ENCODE results near the gene ST8SIA6.
"Not testable (repeated sequence)": the region's sequence is repeated elsewhere in the genome, so short reads cannot be mapped to it uniquely, and the experiment has no call there.

ST8SIA6 gene

DNA sequence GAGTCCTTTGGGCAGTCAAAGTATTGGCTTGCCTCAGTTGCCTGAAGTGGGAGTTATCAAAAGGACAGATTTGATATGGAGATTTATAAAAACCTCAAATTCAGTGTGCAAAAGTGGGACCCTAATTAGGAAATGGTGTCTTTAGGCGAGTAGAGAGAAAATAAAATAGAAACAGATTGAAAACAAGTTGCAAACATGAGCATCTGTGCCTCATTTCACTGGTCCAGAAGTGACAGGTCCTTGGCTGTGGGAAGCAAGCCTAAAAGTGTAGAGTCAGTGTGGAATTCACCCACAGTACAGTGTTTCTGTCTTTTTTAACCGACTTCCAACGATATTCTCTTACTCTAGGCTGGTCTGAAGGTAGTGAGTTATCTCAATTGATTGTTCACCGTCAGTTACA, 51.2 kb downstream of the ST8SIA6 start:
- no peak overlapping the region for H3K27ac ChIP-seq
- TF ChIP-seq, protein P1, sequence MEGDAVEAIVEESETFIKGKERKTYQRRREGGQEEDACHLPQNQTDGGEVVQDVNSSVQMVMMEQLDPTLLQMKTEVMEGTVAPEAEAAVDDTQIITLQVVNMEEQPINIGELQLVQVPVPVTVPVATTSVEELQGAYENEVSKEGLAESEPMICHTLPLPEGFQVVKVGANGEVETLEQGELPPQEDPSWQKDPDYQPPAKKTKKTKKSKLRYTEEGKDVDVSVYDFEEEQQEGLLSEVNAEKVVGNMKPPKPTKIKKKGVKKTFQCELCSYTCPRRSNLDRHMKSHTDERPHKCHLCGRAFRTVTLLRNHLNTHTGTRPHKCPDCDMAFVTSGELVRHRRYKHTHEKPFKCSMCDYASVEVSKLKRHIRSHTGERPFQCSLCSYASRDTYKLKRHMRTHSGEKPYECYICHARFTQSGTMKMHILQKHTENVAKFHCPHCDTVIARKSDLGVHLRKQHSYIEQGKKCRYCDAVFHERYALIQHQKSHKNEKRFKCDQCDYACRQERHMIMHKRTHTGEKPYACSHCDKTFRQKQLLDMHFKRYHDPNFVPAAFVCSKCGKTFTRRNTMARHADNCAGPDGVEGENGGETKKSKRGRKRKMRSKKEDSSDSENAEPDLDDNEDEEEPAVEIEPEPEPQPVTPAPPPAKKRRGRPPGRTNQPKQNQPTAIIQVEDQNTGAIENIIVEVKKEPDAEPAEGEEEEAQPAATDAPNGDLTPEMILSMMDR (conservative IDR thresholded peaks at IDR 0.05), result no peak

DNA sequence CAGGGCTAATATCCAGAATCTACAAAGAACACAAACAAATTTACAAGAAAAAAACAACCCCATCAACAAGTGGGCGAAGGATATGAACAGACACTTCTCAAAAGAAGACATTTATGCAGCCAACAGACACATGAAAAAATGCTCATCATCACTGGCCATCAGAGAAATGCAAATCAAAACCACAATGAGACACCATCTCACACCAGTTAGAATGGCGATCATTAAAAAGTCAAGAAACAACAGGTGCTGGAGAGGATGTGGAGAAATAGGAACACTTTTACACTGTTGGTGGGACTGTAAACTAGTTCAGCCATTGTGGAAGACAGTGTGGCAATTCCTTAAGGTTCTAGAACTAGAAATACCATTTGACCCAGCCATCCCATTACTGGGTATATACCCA, 52.4 kb downstream of the ST8SIA6 start:
- not testable (repeated sequence) for H3K27ac ChIP-seq

DNA sequence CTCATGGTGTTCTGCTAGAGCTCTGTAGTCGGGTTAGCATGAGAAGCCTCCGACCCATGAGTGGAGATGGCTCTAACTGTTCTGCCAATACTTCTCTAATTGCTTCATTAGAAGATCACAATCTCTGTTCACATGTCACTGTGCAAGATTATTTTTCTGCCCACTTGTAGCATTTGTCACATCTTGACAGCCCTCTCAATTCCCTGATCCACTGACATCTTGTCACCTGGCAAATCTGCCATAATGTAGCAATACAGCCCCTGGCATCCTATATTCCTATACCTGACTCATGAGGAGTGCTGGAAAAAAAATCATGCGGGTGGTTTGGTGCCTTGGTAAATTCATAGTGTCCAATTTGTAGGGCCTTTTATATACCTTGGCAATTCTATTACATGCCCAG, 58.4 kb downstream of the ST8SIA6 start:
- H3K27ac ChIP-seq, result no peak overlapping the region
- TF ChIP-seq, protein P1 (conservative IDR thresholded peaks at IDR 0.05), result no peak

DNA sequence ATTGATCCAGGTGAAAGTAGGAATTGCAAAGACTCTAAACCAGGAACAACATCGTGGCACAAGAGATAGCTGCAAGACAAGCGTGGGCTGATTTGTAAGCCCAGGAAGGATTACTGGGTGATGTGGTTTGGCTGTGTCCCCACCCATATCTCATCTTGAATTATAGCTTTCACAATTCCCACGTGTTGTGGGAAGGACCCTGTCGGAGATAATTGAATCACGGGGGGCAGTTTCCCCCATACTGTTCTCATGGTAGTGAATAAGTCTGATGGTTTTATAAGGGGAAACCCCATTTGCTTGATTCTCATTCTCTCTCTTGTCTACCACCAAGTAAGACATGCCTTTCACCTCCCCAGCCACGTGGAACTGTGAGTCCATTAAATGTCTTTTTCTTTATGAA, 59.5 kb downstream of the ST8SIA6 start:
- H3K27ac ChIP-seq, result no peak overlapping the region
- TF ChIP-seq, protein P1 (conservative IDR thresholded peaks at IDR 0.05), result no peak

DNA sequence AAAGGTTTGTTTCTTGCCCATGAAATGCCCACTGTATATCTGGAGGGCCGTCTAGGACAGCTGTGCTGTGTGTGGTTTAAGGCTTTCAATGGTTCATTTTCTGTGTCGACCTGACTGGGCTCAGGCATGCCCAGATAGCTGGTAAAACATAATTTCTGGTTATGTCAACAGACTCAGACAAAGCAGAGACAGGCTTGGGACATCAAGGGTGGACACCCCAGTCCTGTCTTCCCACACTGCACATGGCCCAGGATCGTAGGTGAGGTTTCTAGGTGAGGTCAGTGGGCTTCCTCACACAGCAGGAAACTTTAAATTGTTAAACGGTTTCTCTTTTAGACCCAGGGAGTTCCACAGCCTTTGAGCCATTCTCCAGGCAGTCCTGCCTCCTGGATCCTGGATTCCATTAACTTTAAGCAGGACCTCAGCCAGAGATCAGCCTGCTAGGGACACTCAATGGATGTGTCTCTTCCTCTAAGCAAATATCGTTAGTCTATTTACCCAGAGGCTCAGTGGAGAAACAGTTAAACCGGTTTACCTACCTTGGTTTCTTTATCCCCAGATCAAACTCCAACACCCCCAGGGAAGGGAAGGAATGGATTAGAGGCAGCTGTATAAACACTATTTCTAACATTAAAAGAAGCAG, 66.4 kb downstream of the ST8SIA6 start:
- peak overlapping the region; percentile 99 for H3K27ac ChIP-seq
- TF ChIP-seq, protein P1 (conservative IDR thresholded peaks at IDR 0.05), result no peak

DNA sequence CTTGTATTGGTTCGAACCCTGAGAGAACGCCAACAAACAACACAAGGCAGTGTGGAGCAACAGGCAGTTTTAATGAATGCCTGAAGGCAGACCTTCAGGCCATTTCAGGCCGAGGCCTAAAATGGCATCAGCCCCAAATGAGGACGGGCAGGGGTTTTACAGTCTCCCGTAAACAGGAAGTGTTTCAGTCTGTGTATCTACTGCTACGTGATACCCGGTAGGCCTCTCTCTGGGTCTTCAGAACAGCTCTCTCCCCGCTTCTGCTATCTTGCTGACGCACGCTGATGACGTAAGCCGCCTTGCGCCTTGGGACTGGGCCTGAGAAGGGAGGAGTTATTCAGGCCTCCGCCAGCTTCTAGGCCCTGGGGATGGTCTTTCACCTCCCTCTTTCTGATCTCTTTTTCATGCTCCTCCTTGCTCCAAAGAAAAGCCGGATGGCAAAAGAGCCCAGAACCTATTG, 67.7 kb downstream of the ST8SIA6 start:
- peak overlapping the region; percentile 99 for H3K27ac ChIP-seq
- TF ChIP-seq, protein P1 (conservative IDR thresholded peaks at IDR 0.05), result no peak

DNA sequence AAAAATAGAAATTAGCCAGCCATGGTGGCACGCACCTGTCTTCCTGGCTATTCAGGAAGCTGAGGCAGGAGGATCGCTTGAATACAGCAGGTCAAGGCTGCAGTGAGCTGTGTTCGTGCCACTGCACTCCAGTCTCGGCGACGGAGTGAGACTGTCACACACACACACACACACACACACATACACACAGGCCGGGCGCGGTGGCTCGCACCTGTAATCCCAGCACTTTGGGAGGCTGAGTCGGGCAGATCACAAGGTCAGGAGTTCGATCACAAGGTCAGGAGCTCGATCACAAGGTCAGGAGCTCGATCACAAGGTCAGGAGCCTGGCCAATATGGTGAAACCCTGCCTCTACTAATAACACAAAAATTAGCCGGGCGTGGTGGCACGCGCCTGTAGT, 68.4 kb downstream of the ST8SIA6 start:
- H3K27ac ChIP-seq, result peak overlapping the region; percentile 99
- TF ChIP-seq, protein P1 (conservative IDR thresholded peaks at IDR 0.05), result no peak

DNA sequence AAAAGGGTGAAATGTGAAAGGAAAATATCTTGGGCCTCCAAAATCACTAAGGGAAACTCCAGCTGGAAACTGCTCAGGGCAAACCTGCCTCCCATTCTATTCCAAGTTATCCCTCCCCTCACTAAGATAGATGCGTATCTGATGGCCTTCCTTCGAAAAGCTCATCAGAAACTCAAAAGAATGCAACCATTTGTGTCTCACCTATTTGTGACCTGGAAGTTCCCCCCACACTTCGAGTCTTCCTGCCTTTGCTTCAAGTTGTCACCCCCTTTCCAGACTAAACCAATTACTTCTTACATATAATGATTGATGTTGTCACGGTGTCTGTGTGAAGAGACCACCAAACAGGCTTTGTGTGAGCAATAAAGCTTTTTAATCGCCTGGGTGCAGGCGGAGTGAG, 69.3 kb downstream of the ST8SIA6 start:
- TF ChIP-seq, protein P1 (conservative IDR thresholded peaks at IDR 0.05), result no peak
- H3K27ac ChIP-seq, result peak overlapping the region; percentile 99; the same call in 1 of the 2 replicates
